H1 (cell line): ENCODE results near the gene MYLK. TPM values are rescaled to one million over a fixed set of nuclear protein-coding genes. Genes with fewer than 3 reads are reported as not detected.
A peak's percentile ranks its signal among the peaks of the same experiment; 100 is the strongest.

Source experiments
- CTCF ChIA-PET: fragments of 300-600 bp; sonication (Branson Sonifier 250); formaldehyde crosslinking; loops from one replicate; lab custom pipeline; 2021; ENCODE audit not compliant: partially characterized antibody; lab: Charles Lee
- POLR2A ChIA-PET: fragments of 300-600 bp; sonication (Branson Sonifier 250); formaldehyde crosslinking; loops from one replicate; lab custom pipeline; 2021; ENCODE audit warnings: inconsistent platforms; ENCODE audit not compliant: partially characterized antibody; lab: Charles Lee
- DNase-seq, 2 experiments: peaks; one replicate each; pipeline versions ENCODE4 v3.0.0 to v3.0.0-alpha.2; 2010 to 2022; ENCODE audit warnings: low spot score in 2 of 2, low read depth in 1 of 2, mixed read lengths in 1 of 2
- FAIRE-seq: peaks from 2 replicates; lab custom pipeline; 2011; peaks lifted over from hg19 to GRCh38; lab: Jason Lieb, UNC
- H2AFZ ChIP-seq: 2 replicates; pipeline ENCODE4 v1.8.1; 2012; ENCODE audit warnings: low read length, inconsistent platforms
- H2AK5ac ChIP-seq: 2 replicates; pipeline ENCODE4 v1.6.1; 2013; ENCODE audit warnings: low read depth, low read length
- H2BK120ac ChIP-seq: replicated peaks from 2 replicates; pipeline ENCODE3; 2013; ENCODE audit warnings: low read depth, low read length, inconsistent platforms
- H2BK12ac ChIP-seq: 2 replicates; pipeline ENCODE4 v1.6.1; 2013; ENCODE audit warnings: low read depth, low read length
- H2BK15ac ChIP-seq: 2 replicates; pipeline ENCODE4 v1.6.1; 2013; ENCODE audit warnings: low read length
- H2BK20ac ChIP-seq: 2 replicates; pipeline ENCODE4 v1.6.1; 2013; ENCODE audit warnings: low read length
- H2BK5ac ChIP-seq: 2 replicates; pipeline ENCODE4 v1.6.1; 2013; ENCODE audit warnings: low read depth, low read length
- H3K14ac ChIP-seq: 2 replicates; pipeline ENCODE4 v1.6.1; 2013; ENCODE audit warnings: inconsistent platforms; ENCODE audit not compliant: insufficient read length
- H3K18ac ChIP-seq: 2 replicates; pipeline ENCODE4 v1.6.1; 2013; ENCODE audit warnings: low read length; ENCODE audit errors: extremely low read depth
- H3K23ac ChIP-seq: 2 replicates; pipeline ENCODE4 v1.6.1; 2013; ENCODE audit warnings: inconsistent platforms; ENCODE audit not compliant: insufficient read length
- H3K23me2 ChIP-seq: 2 replicates; pipeline ENCODE4 v1.6.1; 2013; ENCODE audit warnings: low read depth, low read length
- H3K27ac ChIP-seq: 2 replicates; pipeline ENCODE4 v1.6.1; 2011; ENCODE audit warnings: low read depth, low read length, inconsistent platforms
- H3K27me3 ChIP-seq, 4 experiments: replicated peaks in 1 of 4; 1 replicate in 1 of 4; 2 replicates in 3 of 4; pipeline versions ENCODE4 v1.6.1 to v1.8.1; 2011 to 2013; ENCODE audit warnings: low read length in 3 of 4, mild to moderate bottlenecking in 3 of 4, inconsistent platforms in 2 of 4, mixed read lengths in 2 of 4, moderate library complexity in 1 of 4; ENCODE audit not compliant: control insufficient read depth in 3 of 4, insufficient read depth in 3 of 4; ENCODE audit errors: extremely low read depth in 1 of 4
- H3K36me3 ChIP-seq, 4 experiments: 2 replicates each; pipeline versions ENCODE4 v1.6.1 to v1.8.1; 2011 to 2013; ENCODE audit warnings: mild to moderate bottlenecking in 4 of 4, low read length in 3 of 4, moderate library complexity in 2 of 4, control low read depth in 1 of 4, inconsistent platforms in 1 of 4; ENCODE audit not compliant: insufficient read depth in 4 of 4, control insufficient read depth in 2 of 4
- H3K4ac ChIP-seq: replicated peaks from 2 replicates; pipeline ENCODE3; 2013; ENCODE audit warnings: low read length, low read depth, mixed read lengths, inconsistent platforms; ENCODE audit not compliant: insufficient read length
- H3K4me1 ChIP-seq, 4 experiments: replicated peaks in 1 of 4; 1 replicate in 1 of 4; 2 replicates in 3 of 4; pipeline versions ENCODE4 v1.6.1 to v1.8.1; 2011 to 2013; ENCODE audit warnings: low read length in 3 of 4, inconsistent platforms in 2 of 4, mixed read lengths in 1 of 4; ENCODE audit not compliant: insufficient read depth in 4 of 4, control insufficient read depth in 3 of 4
- H3K4me2 ChIP-seq, 2 experiments: 2 replicates each; pipeline versions ENCODE4 v1.6.1 to v1.8.1; 2011 to 2013; ENCODE audit warnings: low read depth in 2 of 2, low read length in 2 of 2, control low read depth in 1 of 2, inconsistent platforms in 1 of 2, mild to moderate bottlenecking in 1 of 2; ENCODE audit not compliant: insufficient read depth in 1 of 2
- H3K4me3 ChIP-seq, 4 experiments: fragments of 200-600, 300-600 bp in 1 of 4; sonication (generic), shearing (Covaris generic), sonication (Bioruptor Twin) in 1 of 4; 2 replicates each; pipeline versions ENCODE4 v1.5.1 to v1.8.1; 2011 to 2016; ENCODE audit warnings: low read length in 4 of 4, low read depth in 3 of 4, control low read depth in 2 of 4, inconsistent platforms in 2 of 4, mild to moderate bottlenecking in 2 of 4, mixed read lengths in 1 of 4, moderate library complexity in 1 of 4; ENCODE audit not compliant: insufficient read depth in 2 of 4; ENCODE audit errors: extremely low read depth in 1 of 4
- H3K56ac ChIP-seq: replicated peaks from 2 replicates; pipeline ENCODE3; 2013; ENCODE audit warnings: low read depth, mild to moderate bottlenecking, mixed read lengths, low read length, inconsistent platforms; ENCODE audit not compliant: insufficient read length
- H3K79me1 ChIP-seq: 2 replicates; pipeline ENCODE4 v1.6.1; 2013; ENCODE audit warnings: low read depth, low read length, control low read depth
- H3K79me2 ChIP-seq, 2 experiments: 2 replicates each; pipeline versions ENCODE4 v1.6.1 to v1.8.1; 2012 to 2013; ENCODE audit warnings: low read length in 2 of 2, mild to moderate bottlenecking in 2 of 2, inconsistent platforms in 1 of 2; ENCODE audit not compliant: insufficient read depth in 2 of 2, control insufficient read depth in 1 of 2
- H3K9ac ChIP-seq, 4 experiments: replicated peaks in 1 of 4; 1 replicate in 1 of 4; 2 replicates in 3 of 4; pipeline versions ENCODE4 v1.6.1 to v1.8.1; 2011 to 2013; ENCODE audit warnings: low read depth in 3 of 4, low read length in 3 of 4, control low read depth in 2 of 4, mild to moderate bottlenecking in 2 of 4, moderate library complexity in 2 of 4, inconsistent platforms in 1 of 4; ENCODE audit errors: extremely low read depth in 1 of 4
- H3K9me3 ChIP-seq, 2 experiments: 2 replicates each; pipeline versions ENCODE4 v1.6.1 to v1.8.1; 2012 to 2013; ENCODE audit warnings: mild to moderate bottlenecking in 2 of 2, moderate library complexity in 2 of 2, control low read depth in 1 of 2, inconsistent platforms in 1 of 2, low read depth in 1 of 2, low read length in 1 of 2, mixed read lengths in 1 of 2; ENCODE audit not compliant: insufficient read depth in 2 of 2
- H4K20me1 ChIP-seq, 2 experiments: replicated peaks in 1 of 2; 2 replicates each; pipeline versions ENCODE3 to v1.8.1; 2011 to 2013; ENCODE audit warnings: inconsistent platforms in 2 of 2, low read length in 2 of 2, mild to moderate bottlenecking in 1 of 2; ENCODE audit not compliant: insufficient read depth in 2 of 2, control insufficient read depth in 1 of 2
- H4K5ac ChIP-seq: 2 replicates; pipeline ENCODE4 v1.6.1; 2013; ENCODE audit warnings: low read length, low read depth, mixed read lengths, inconsistent platforms; ENCODE audit not compliant: insufficient read length
- H4K8ac ChIP-seq: 2 replicates; pipeline ENCODE4 v1.8.0; 2013; ENCODE audit warnings: mild to moderate bottlenecking, moderate library complexity, low read length, inconsistent platforms; ENCODE audit not compliant: insufficient read depth; ENCODE audit errors: extremely low read depth
- H4K91ac ChIP-seq: replicated peaks from 2 replicates; pipeline ENCODE3; 2013; ENCODE audit warnings: low read length, mixed read lengths, inconsistent platforms; ENCODE audit not compliant: insufficient read length
- CBX8 ChIP-seq: fragments of 300-800, 300-1000 bp; sonication (generic); IDR thresholded peaks from 2 replicates; pipeline ENCODE4 v1.7.1; 2016; ENCODE audit warnings: low read depth, low read length, borderline replicate concordance
- CHD1 ChIP-seq: IDR thresholded peaks from 2 replicates; pipeline ENCODE4 v1.6.1; 2012; ENCODE audit warnings: low read depth, low read length, improper control_type of control experiment
- CTBP2 ChIP-seq: IDR thresholded peaks from 2 replicates; pipeline ENCODE4 v1.7.0; 2011; ENCODE audit warnings: borderline replicate concordance, mild to moderate bottlenecking, moderate library complexity, mixed read lengths, low read length; ENCODE audit not compliant: insufficient read depth, insufficient read length
- CTCF ChIP-seq, 3 experiments: IDR thresholded peaks; 1 replicate in 2 of 3; 2 replicates in 1 of 3; pipeline versions ENCODE4 v1.5.1 to v1.6.1; 2011; ENCODE audit warnings: low read length in 3 of 3, mild to moderate bottlenecking in 3 of 3, inconsistent platforms in 2 of 3, low read depth in 1 of 3, moderate library complexity in 1 of 3; ENCODE audit not compliant: insufficient read depth in 1 of 3; ENCODE audit errors: control extremely low read depth in 1 of 3
- JUN ChIP-seq: IDR thresholded peaks from 2 replicates; pipeline ENCODE4 v1.6.1; 2011; ENCODE audit warnings: low read depth, mild to moderate bottlenecking, improper control_type of control experiment, low read length
- KDM4A ChIP-seq: IDR thresholded peaks from one replicate; pipeline ENCODE4 v1.7.1; 2012; ENCODE audit warnings: low read depth, mild to moderate bottlenecking, moderate library complexity, low read length, inconsistent platforms; ENCODE audit not compliant: severe bottlenecking
- NANOG ChIP-seq: IDR thresholded peaks from 2 replicates; pipeline ENCODE4 v1.6.1; 2011; ENCODE audit warnings: low read length, low read depth, mild to moderate bottlenecking, inconsistent platforms; ENCODE audit not compliant: insufficient read depth, poor library complexity, severe bottlenecking
- POU5F1 ChIP-seq: IDR thresholded peaks from 2 replicates; pipeline ENCODE4 v1.6.1; 2011; ENCODE audit warnings: low read depth, mild to moderate bottlenecking, low read length, moderate library complexity
- RXRA ChIP-seq: IDR thresholded peaks from 2 replicates; pipeline ENCODE4 v1.6.1; 2011; ENCODE audit warnings: low read depth, mild to moderate bottlenecking, low read length, moderate library complexity; ENCODE audit not compliant: insufficient read depth
- TAF7 ChIP-seq: optimal IDR thresholded peaks from 2 replicates; pipeline ENCODE3; 2011; ENCODE audit warnings: low read depth, mild to moderate bottlenecking, inconsistent platforms, low read length, moderate library complexity, borderline replicate concordance
- TCF12 ChIP-seq: IDR thresholded peaks from 2 replicates; pipeline ENCODE4 v1.6.1; 2011; ENCODE audit warnings: low read depth, mild to moderate bottlenecking, low read length
- TEAD4 ChIP-seq: IDR thresholded peaks from 2 replicates; pipeline ENCODE4 v1.6.1; 2012; ENCODE audit warnings: low read depth, low read length, inconsistent platforms, mixed read lengths
- WGBS, 2 experiments: shearing (Covaris generic) in 1 of 2; methylation state at CpG; one replicate each; pipeline versions ENCODE4 v1.1.6 to v1.1.7; 2013 to 2015; ENCODE audit warnings: low lambda C conversion rate in 2 of 2, mixed read lengths in 2 of 2, inconsistent platforms in 1 of 2, low coverage in 1 of 2, missing lambda C conversion rate in 1 of 2; ENCODE audit not compliant: insufficient replicate concordance in 2 of 2, insufficient coverage in 1 of 2, insufficient read length in 1 of 2; ENCODE audit errors: extremely low coverage in 1 of 2, missing lambda C conversion rate in 1 of 2; 5-methylcytosine and 5-hydroxymethylcytosine counted together
- polyA plus RNA-seq, 7 experiments: library from polyadenylated mRNA; depleted of rRNA in 3 of 7; stranded (reverse) in 5 of 7; unstranded in 2 of 7; fragments of >200 nt in 5 of 7; fragments of 200-250 nt in 2 of 7; gene quantifications; 1 replicate in 5 of 7; 2 replicates in 1 of 7; 4 replicates in 1 of 7; pipeline versions ENCODE4 v1.2.1 to v1.2.3, GENCODE V29; 2011 to 2013; ENCODE audit warnings: missing spikeins in 2 of 7, mixed read lengths in 2 of 7
- total RNA-seq: library from RNA; stranded (reverse); fragmentation: NEBNext Ultra II Directional; extraction: Animal tissue kit (Norgen Biotek cat#: 25700); gene quantifications from 2 replicates; pipeline ENCODE4 v1.2.1, GENCODE V29; 2021

MYLK gene
- total and polyA plus RNA-seq, 2 of the 8 experiments (the other 6 are each of a cell fraction or from before 2014, with no cell fraction given), result 11.6 to 21.3 TPM

GRCh38 chr3:123760817-123761216, 123.3 kb downstream of the MYLK start:
- H3K27ac ChIP-seq, result no peak overlapping the region
- H3K23me2 ChIP-seq, result no peaks in the 10 kb centered on the region
- no peaks in the 10 kb centered on the region for H3K4me1 ChIP-seq
- H4K20me1 ChIP-seq, result no peaks in the 10 kb centered on the region
- no peak overlapping the region for H3K18ac ChIP-seq
- H4K8ac ChIP-seq, result no peak overlapping the region
- 86% methylated on average over 1 of the region's 1 CpG; no CpG with 5 or more reads in 1 of the 2 experiments for WGBS, 2 experiments
- no peak overlapping the region for H2BK5ac ChIP-seq
- H2BK15ac ChIP-seq, result no peak overlapping the region
- no peak overlapping the region for H2BK120ac ChIP-seq
- no peak overlapping the region for H3K4me2 ChIP-seq
- H4K5ac ChIP-seq, result no peak overlapping the region
- H3K9me3 ChIP-seq, result no peaks in the 10 kb centered on the region
- CTCF ChIA-PET, result interaction anchor here (1.5 kb wide), 1 partner anchor 37 kb away, joined by 5 read pairs; no protein-coding TSS in a partner anchor
- no peak overlapping the region for H3K23ac ChIP-seq
- POLR2A ChIA-PET, result no interaction called here
- H3K79me2 ChIP-seq, result no peaks in the 10 kb centered on the region
- no peak overlapping the region for H2BK12ac ChIP-seq
- no peaks in the 10 kb centered on the region; the same call in 1 of the 2 replicates for H3K79me1 ChIP-seq
- no peak overlapping the region for H4K91ac ChIP-seq
- H3K14ac ChIP-seq, result no peak overlapping the region
- DNase-seq (peak in 1 of 2 experiments; percentile 1), FAIRE-seq (no peak)
- no peak overlapping the region for H3K9ac ChIP-seq
- no peak overlapping the region for H3K4me3 ChIP-seq
- no peak overlapping the region for H3K4ac ChIP-seq
- no peaks in the 10 kb centered on the region; a peak in 1 of 8 replicates for H3K36me3 ChIP-seq
- H3K27me3 ChIP-seq, result no peaks in the 10 kb centered on the region; a peak in 1 of 7 replicates
- H2BK20ac ChIP-seq, result no peak overlapping the region
- H2AFZ ChIP-seq, result no peak overlapping the region
- H3K56ac ChIP-seq, result no peak overlapping the region
- H2AK5ac ChIP-seq, result no peak overlapping the region
- TF ChIP-seq TEAD4 (no peak), NANOG (no peak), JUN (no peak), CTCF (IDR thresholded peaks at IDR 0.05; ENCODE audit: control extremely low read depth in 1 of 3, insufficient read depth in 1 of 3, low read depth in 1 of 3, low read length in 3 of 3) (no peak), CTBP2 (no peak), KDM4A (no peak), CHD1 (no peak), TAF7 (no peak), CBX8 (no peak), POU5F1 (no peak), RXRA (no peak), TCF12 (no peak)
